C4-2B (cell line): Measurements from ENCODE around the gene GPR148.

Source experiments
- CTCF ChIP-seq: fragments of 450-650 bp; conservative IDR thresholded peaks from 2 replicates; pipeline ENCODE4 v1.5.1; 2017; ENCODE audit warnings: mild to moderate bottlenecking
- ZFX ChIP-seq: fragments of 450-650 bp; IDR thresholded peaks from 2 replicates; pipeline ENCODE4 v1.6.1; 2017

- TF ChIP-seq CTCF (no peak), ZFX (no peak)
These were observed 37.2 kb downstream of the GPR148 start for GRCh38 chr2:130766037-130766436.
